Erythroblast (primary cell): ENCODE data around the gene EFCAB13.

Experiments used
- GATA1 ChIP-seq: IDR thresholded peaks from 2 replicates; pipeline ENCODE4 v1.6.1; 2011; ENCODE audit warnings: low read depth, mild to moderate bottlenecking, control low read depth, low read length, moderate library complexity
- POLR2A ChIP-seq: IDR thresholded peaks from 2 replicates; pipeline ENCODE4 v1.6.1; 2011; ENCODE audit warnings: mild to moderate bottlenecking, low read length

GRCh38 chr17:47275245-47275984 is 48.3 kb upstream of the EFCAB13 start:
- no peak for TF ChIP-seq POLR2A
- no peak for TF ChIP-seq GATA1
